Epithelial cell of esophagus (primary cell): ENCODE measurements around the gene CDC20B.

Experiments
- DNase-seq: peaks from one replicate; pipeline ENCODE4 v3.0.0; 2010; ENCODE audit warnings: low read depth
- H3K4me3 ChIP-seq: 2 replicates; pipeline ENCODE4 v1.5.1; 2011; ENCODE audit warnings: mild to moderate bottlenecking, low read length, control low read depth
- CTCF ChIP-seq: IDR thresholded peaks from 2 replicates; pipeline ENCODE4 v1.5.1; 2011; ENCODE audit warnings: low read depth, mild to moderate bottlenecking, low read length, control low read depth, inconsistent platforms; ENCODE audit not compliant: insufficient read depth; ENCODE audit errors: missing control alignments

CDC20B gene

GRCh38 chr5:55146080-55146479, 26.9 kb downstream of the CDC20B start:
- no peak overlapping the region for H3K4me3 ChIP-seq
- TF ChIP-seq CTCF = no peak
- DNase-seq = no peak

- no peak overlapping the region for H3K4me3 ChIP-seq
- TF ChIP-seq CTCF = no peak
- DNase-seq = no peak
Observed at GRCh38 chr5:55143624-55144023, 29.4 kb downstream of the CDC20B start.

- DNase-seq = no peak
- peak; percentile 13 for TF ChIP-seq CTCF
- H3K4me3 ChIP-seq = no peak overlapping the region
Observed at GRCh38 chr5:55141945-55142690, 30.9 kb downstream of the CDC20B start.

- no peak for DNase-seq
- no peak for TF ChIP-seq CTCF
- no peak overlapping the region for H3K4me3 ChIP-seq
Observed at GRCh38 chr5:55140908-55141665, 31.9 kb downstream of the CDC20B start.

- TF ChIP-seq CTCF = no peak
Observed at GRCh38 chr5:55136521-55136920, 36.5 kb downstream of the CDC20B start.

GRCh38 chr5:55134053-55134722, 38.8 kb downstream of the CDC20B start:
- H3K4me3 ChIP-seq = no peak overlapping the region
- peak; percentile 8 for DNase-seq
- no peak for TF ChIP-seq CTCF

More at GRCh38 chr5:55136521-55136920, 36.5 kb downstream of the CDC20B start:
- H3K4me3 ChIP-seq = no peak overlapping the region
- no peak for DNase-seq
